Adrenal gland (tissue), 12 donors: Measurements from ENCODE around the gene MARS1. TPM values are rescaled to one million over a fixed set of nuclear protein-coding genes. Genes with fewer than 3 reads are reported as not detected.

Experiments
- DNase-seq, 7 donors: peaks; one replicate each; pipeline ENCODE4 v3.0.0-alpha.2; 2019 to 2020
- H3K27ac ChIP-seq, 5 donors: fragments of 200-600 bp; sonication (generic) in 4 of 5; 1 replicate in 3 of 5; 2 replicates in 2 of 5; pipeline versions ENCODE4 v1.5.1 to v1.8.0; 2016 to 2020; ENCODE audit warnings: mild to moderate bottlenecking in 1 of 5
- H3K27me3 ChIP-seq: fragments of 200-600 bp; 2 replicates; pipeline ENCODE4 v1.8.0; 2021
- H3K36me3 ChIP-seq, 2 donors: fragments of 200-600 bp; replicated peaks in 1 of 2; 1 replicate in 1 of 2; 2 replicates in 1 of 2; pipeline versions ENCODE4 v1.5.1 to v1.8.0; 2018 to 2022
- H3K4me1 ChIP-seq, 2 donors: fragments of 200-600 bp; replicated peaks in 1 of 2; 1 replicate in 1 of 2; 2 replicates in 1 of 2; pipeline versions ENCODE4 v1.5.1 to v1.8.0; 2018 to 2021
- H3K4me3 ChIP-seq, 4 donors: fragments of 200-600 bp; sonication (generic) in 3 of 4; one replicate each; pipeline ENCODE4 v1.5.1; 2016 to 2018
- H3K9me3 ChIP-seq, 3 donors: fragments of 200-600 bp; sonication (generic) in 1 of 3; replicated peaks in 1 of 3; 1 replicate in 2 of 3; 2 replicates in 1 of 3; pipeline versions ENCODE4 v1.5.1 to v1.8.0; 2016 to 2021
- POLR2A ChIP-seq, 2 donors: fragments of 450-650 bp; IDR thresholded peaks; one replicate each; pipeline ENCODE4 v1.6.1; 2017; ENCODE audit warnings: antibody characterized with exemption in 2 of 2, mild to moderate bottlenecking in 2 of 2, moderate library complexity in 1 of 2
- WGBS, 4 donors: extraction: QIAGEN DNeasy Blood & Tissue Kit in 2 of 4; methylation state at CpG; one replicate each; pipeline versions ENCODE4 v1.1.5 to v1.1.7; 2013 to 2017; 5-methylcytosine and 5-hydroxymethylcytosine counted together
- intact Hi-C, 2 donors: fragments of 100-400 bp; cut with DNase I; formaldehyde crosslinking; loops; one replicate each; pipeline versions ENCODE4 v1.14.1 to v1.15.0; 2022 to 2023
- polyA plus RNA-seq, 3 donors: library from polyadenylated mRNA; stranded (reverse); fragments of 200-250 nt in 2 of 3; fragments of 350-450 nt in 1 of 3; fragmentation: Illumina TruSeq in 1 of 3; extraction: RNeasy Lipid Tissue Mini Kit (QIAGEN cat#74804) in 1 of 3; gene quantifications; one replicate each; pipeline ENCODE4 v1.2.3, GENCODE V29; 2013 to 2014
- total RNA-seq, 9 donors: library from RNA; depleted of rRNA in 4 of 9; stranded (reverse); fragments of >200 nt in 4 of 9; fragments of 120-200 nt in 1 of 9; fragmentation: NEBNext Ultra II Directional in 1 of 9; extraction: Animal tissue kit (Norgen Biotek cat#: 25700) in 1 of 9; gene quantifications; one replicate each; pipeline versions ENCODE4 v1.1.0 to v1.2.4, GENCODE V29; 2013 to 2023
- TF ChIP-seq, protein P1 (sequence below), 6 experiments: fragments of 450-650 bp in 4 of 6; fragments of 200-600 bp in 2 of 6; sonication (generic) in 1 of 6; IDR thresholded peaks; 1 replicate in 5 of 6; 2 replicates in 1 of 6; pipeline versions ENCODE4 v1.5.1 to v1.8.0; 2016 to 2021; ENCODE audit warnings: antibody characterized with exemption in 6 of 6, mild to moderate bottlenecking in 2 of 6, moderate library complexity in 1 of 6
- donor health status: healthy with polysubstance abuse.
- donor health status: Bipolar disorder and iron deficiency.
- donor health status: DM: yes; HTN: yes; CAD: no.
- donor health status: DM: no; HTN: no; CAD: no.
- donor health status: DM: no; HTN: no; CAD: no.
- donor health status: DM: yes; HTN: yes; CAD: no.

The MARS1 gene
- total and polyA plus RNA-seq, 12 donors: 38.3 to 210 (median 135) TPM

DNA sequence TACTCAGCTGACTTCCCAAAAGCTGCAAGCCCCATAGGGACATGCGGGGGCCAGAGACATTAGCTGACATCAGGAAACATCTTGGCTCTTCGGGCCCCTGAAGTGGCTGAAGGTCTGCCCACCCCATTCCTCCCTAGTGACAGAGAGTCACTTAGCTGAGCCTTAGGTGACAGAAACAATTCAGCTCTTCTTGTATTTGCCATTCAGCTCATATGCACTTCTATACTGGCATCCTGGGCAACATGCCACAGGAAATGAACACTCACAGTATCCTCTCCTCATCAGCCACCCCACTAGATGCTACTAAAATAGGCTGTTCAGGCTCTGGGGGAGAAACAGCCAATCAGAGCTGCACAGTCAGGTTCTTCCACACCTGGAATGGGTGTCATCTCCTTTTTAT lies 55.7 kb downstream of the MARS1 start:
- Histone ChIP-seq H3K9me3 (no peaks in the 10 kb centered on the region), H3K4me1 (peaks cover 9 to 29% of the 10 kb centered on the region in 2 donors), H3K36me3 (peaks cover 0 to 28% of the 10 kb centered on the region in 2 donors), H3K4me3 (no peak overlapping the region), H3K27me3 (no peaks in the 10 kb centered on the region), H3K27ac (no peak overlapping the region)
- WGBS, 4 donors: 76 to 92% (median 87%) methylated on average over 2 of the region's 2 CpGs
- TF ChIP-seq, protein P1, sequence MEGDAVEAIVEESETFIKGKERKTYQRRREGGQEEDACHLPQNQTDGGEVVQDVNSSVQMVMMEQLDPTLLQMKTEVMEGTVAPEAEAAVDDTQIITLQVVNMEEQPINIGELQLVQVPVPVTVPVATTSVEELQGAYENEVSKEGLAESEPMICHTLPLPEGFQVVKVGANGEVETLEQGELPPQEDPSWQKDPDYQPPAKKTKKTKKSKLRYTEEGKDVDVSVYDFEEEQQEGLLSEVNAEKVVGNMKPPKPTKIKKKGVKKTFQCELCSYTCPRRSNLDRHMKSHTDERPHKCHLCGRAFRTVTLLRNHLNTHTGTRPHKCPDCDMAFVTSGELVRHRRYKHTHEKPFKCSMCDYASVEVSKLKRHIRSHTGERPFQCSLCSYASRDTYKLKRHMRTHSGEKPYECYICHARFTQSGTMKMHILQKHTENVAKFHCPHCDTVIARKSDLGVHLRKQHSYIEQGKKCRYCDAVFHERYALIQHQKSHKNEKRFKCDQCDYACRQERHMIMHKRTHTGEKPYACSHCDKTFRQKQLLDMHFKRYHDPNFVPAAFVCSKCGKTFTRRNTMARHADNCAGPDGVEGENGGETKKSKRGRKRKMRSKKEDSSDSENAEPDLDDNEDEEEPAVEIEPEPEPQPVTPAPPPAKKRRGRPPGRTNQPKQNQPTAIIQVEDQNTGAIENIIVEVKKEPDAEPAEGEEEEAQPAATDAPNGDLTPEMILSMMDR (IDR thresholded peaks at IDR 0.05): no peak
- no peak for TF ChIP-seq POLR2A (IDR thresholded peaks at IDR 0.05)
- DNase-seq: no peak
- intact Hi-C loops: no loop called here

DNA sequence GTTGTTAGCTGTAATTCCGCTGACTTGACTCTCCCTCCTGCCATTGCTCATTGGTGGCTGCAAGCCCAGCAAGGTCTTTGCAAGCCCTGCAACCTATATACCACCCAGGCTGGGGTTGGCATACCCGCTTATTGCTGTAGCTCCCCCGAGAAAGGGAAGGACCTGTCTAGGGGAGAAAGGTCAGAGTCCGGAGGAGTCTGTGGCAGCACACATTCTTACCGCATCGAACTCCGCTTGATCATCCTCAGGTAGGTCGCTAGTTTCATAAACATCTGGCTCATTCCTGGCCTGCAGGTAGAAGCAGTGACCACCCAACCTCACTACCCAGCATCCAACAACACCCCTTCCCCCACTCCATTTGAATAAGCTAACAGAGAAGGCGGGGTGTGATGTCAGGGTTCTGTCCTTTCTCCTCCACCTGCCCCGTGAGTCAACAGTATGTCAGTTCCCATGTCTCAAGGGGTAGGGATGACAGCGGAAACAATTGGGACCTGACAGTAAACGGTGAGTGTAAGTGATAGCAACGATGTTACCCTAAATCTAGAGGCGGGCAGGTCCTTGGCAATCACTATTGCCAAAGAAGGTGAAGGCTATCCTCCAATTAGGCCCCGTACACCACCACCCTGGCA lies 58.1 kb downstream of the MARS1 start:
- peak overlapping the region in 3 of 4 donors; percentile 76 to 100 (median 92) for H3K4me3 ChIP-seq

DNA sequence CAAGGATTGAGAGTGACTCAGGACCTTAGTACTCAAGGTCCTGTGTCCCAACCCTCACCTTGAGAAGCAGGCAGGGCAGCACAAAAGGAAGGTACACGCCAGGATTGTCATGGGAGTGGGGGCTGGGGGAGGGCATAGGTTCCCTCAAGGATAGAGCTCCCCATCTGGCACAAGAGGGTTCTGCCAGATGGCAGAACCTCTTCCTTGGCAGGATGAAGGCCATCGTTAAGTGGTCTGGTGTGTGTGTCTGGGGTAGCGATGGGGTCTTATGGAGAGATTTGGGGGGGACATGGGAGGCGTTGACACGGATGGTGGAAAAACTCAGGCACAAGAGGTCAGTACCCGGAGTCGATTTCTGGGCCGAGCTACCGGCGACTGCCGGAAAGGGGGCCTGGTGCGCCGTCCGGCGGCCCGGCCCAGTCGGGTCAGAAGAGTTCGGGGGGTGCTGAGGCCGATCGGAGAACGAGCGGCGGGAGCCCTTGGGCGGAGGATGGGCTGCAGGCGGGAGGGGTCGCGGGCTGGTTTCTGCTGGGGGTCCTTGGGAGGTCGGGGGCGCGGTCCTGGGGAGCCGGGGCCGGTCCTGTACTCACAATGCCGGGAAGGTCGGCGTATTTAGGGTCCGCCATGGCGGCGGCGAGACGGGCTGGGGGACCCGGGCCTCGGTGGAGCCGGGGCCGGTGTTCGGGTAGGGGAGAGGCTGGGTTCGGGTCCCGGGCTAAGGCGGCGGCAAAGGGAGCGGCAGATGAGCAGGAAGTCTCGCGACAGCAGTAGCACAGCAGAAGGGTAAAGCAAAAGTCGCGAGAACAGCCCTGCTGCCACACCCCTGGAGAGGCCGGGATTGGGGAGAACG lies 58.8 kb downstream of the MARS1 start, which contains the start of gene DCTN2:
TSS of gene DCTN2 (minus strand) at position 755 of the 850 bp plus-strand sequence. CDS start at position 626, 129 bp downstream.
- WGBS, 4 donors: 0 to 1% (median 1%) methylated on average over 24 to 56 of the region's 56 CpGs
- peak; percentile 52 to 57 for TF ChIP-seq POLR2A (IDR thresholded peaks at IDR 0.05)
- TF ChIP-seq, protein P1 (IDR thresholded peaks at IDR 0.05): peak in 3 of 6 experiments; percentile 1 to 32 (median 7)
- peaks cover 15 to 19% of the 10 kb centered on the region in 2 donors for H3K4me1 ChIP-seq
- peaks cover 8% of the 10 kb centered on the region for H3K27me3 ChIP-seq
- peak; percentile 96 to 99 (median 98) for DNase-seq
- peak within 1 kb of the TSS; percentile 76 to 100 (median 95) for H3K4me3 ChIP-seq
- intact Hi-C loops: no loop called here
- no peaks in the 10 kb centered on the region for H3K9me3 ChIP-seq
- H3K27ac ChIP-seq: peak within 1 kb of the TSS; percentile 74 to 97 (median 87)
- peaks cover 0 to 10% of the 10 kb centered on the region in 2 donors for H3K36me3 ChIP-seq

More for the DNA sequence above, 58.1 kb downstream of the MARS1 start:
- Histone ChIP-seq H3K27ac (peak overlapping the region in 4 of 5 donors; percentile 85 to 97 (median 92)), H3K9me3 (no peaks in the 10 kb centered on the region), H3K27me3 (peaks cover 8% of the 10 kb centered on the region), H3K36me3 (peaks cover 0 to 15% of the 10 kb centered on the region in 2 donors), H3K4me1 (peaks cover 15 to 26% of the 10 kb centered on the region in 2 donors)
- WGBS, 4 donors: 55 to 69% (median 63%) methylated on average over 12 to 15 of the region's 15 CpGs
- TF ChIP-seq, protein P1 (IDR thresholded peaks at IDR 0.05): no peak
- TF ChIP-seq POLR2A (IDR thresholded peaks at IDR 0.05): no peak
- intact Hi-C loops: no loop called here
- DNase-seq: peak in 1 of 7 donors; percentile 45
